ENCODE results near the gene RUNX1.

Gene RUNX1

GRCh38 chr21:34915364-34915841 lies 133.7 kb downstream of the RUNX1 start:
- no peak for DNase-seq

- no peak for DNase-seq
Observed at GRCh38 chr21:34914239-34914638, 134.9 kb downstream of the RUNX1 start.

- peak; percentile 56 for DNase-seq
Observed at GRCh38 chr21:34913811-34914210, 135.3 kb downstream of the RUNX1 start.

- DNase-seq = no peak
Observed at GRCh38 chr21:34912022-34912945, 136.8 kb downstream of the RUNX1 start.

GRCh38 chr21:34911360-34911759 lies 137.7 kb downstream of the RUNX1 start:
- no peak for DNase-seq

GRCh38 chr21:34910396-34910795 lies 138.7 kb downstream of the RUNX1 start:
- no peak for DNase-seq

GRCh38 chr21:34909492-34910292 lies 139.4 kb downstream of the RUNX1 start:
- DNase-seq = no peak

- no peak for DNase-seq
Observed at GRCh38 chr21:34908419-34909055, 140.6 kb downstream of the RUNX1 start.

GRCh38 chr21:34907461-34908418 lies 141.4 kb downstream of the RUNX1 start:
- no peak for DNase-seq

- no peak for DNase-seq
Observed at GRCh38 chr21:34906401-34906800, 142.7 kb downstream of the RUNX1 start.

- peak; percentile 60 for DNase-seq
Observed at GRCh38 chr21:34905218-34905537, 143.9 kb downstream of the RUNX1 start.

- no peak for DNase-seq
Observed at GRCh38 chr21:34904526-34905217, 144.4 kb downstream of the RUNX1 start.

- DNase-seq = no peak
Observed at GRCh38 chr21:34900376-34900775, 148.7 kb downstream of the RUNX1 start.

- no peak for DNase-seq
Observed at GRCh38 chr21:34899760-34900159, 149.3 kb downstream of the RUNX1 start.

- no peak for DNase-seq
Observed at GRCh38 chr21:34899302-34899701, 149.8 kb downstream of the RUNX1 start.

GRCh38 chr21:34897828-34898227 lies 151.3 kb downstream of the RUNX1 start:
- DNase-seq = no peak

GRCh38 chr21:34894401-34894800 lies 154.7 kb downstream of the RUNX1 start:
- DNase-seq = no peak

- no peak for DNase-seq
Observed at GRCh38 chr21:34892209-34892608, 156.9 kb downstream of the RUNX1 start.

- no peak for DNase-seq
Observed at GRCh38 chr21:34891613-34891943, 157.5 kb downstream of the RUNX1 start.

- DNase-seq = peak; percentile 81
Observed at GRCh38 chr21:34890724-34891612, 158.1 kb downstream of the RUNX1 start.

- DNase-seq = no peak
Observed at GRCh38 chr21:34890470-34890723, 158.7 kb downstream of the RUNX1 start.

Data from eye (tissue), 1 donor.